GM19025 (cell line): Measurements from ENCODE around the gene HOXB2.
A peak's percentile ranks its signal among the peaks of the same experiment; 100 is the strongest.
"Not testable (repeated sequence)": the region's sequence is repeated elsewhere in the genome, so short reads cannot be mapped to it uniquely, and the experiment has no call there.

Experiments
- ATAC-seq: cut with Tn5 transposase; IDR thresholded peaks from one replicate; pipeline ENCODE4 v1.9.1; 2021; ENCODE audit warnings: mild to moderate bottlenecking, low read depth, moderate library complexity; ENCODE audit not compliant: unreplicated experiment

The HOXB2 gene

DNA sequence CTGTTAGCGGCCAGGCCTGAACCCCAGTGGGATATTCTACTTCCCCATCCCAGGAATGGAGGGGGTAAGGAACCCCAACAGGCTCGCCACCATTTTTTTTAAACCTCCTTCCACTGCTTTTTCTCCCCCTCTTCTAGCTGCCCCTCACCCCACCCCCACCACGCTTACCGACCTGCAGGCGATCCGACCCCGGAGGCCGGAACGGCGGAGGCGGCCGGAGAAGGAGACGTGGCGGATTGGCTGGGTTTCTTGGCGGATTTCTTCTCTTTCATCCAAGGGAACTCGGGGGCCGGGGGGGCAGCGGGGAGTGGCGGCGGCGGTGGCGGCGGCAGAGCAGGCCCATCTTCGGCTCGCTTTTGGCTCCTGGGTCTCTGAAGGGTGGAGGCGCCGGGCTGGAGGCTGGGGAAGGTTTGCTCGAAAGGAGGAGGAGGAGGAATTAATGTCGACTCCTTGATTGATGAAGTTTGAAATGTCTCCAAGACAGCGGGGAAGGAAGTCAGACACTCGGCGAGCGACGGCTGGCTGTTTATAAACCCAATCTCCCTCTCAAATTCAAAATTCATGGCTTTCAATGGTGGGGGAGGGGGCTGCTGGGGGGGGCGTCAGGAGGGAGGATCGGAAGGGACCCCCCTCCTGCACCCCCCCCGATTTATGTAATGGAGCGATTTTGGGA is 424 bp downstream of the HOXB2 start:
- ATAC-seq = no peak

DNA sequence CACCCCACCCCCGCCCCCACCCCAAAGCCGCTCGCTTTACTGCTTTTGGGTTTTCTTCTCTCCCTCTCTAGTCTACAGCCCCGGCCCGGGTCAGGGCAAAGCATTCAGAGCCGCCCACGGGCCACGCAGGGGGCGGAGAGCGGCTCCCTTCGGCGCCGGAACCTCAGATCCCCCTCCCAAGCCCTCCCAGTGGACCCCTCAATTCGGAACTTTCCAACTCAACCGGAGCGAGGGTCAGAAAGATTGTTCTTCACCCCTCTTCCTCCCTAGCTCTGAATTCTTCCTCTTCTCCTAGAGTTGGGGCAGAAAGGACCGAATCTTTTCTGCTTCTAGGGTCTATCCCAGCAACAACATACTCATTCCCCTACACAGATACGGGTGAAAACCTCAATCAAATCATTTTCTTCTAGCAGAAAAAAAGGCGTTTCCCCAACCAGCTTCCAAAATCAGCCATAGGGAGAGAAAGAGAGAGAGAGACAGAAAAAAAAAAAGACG is 1.0 kb downstream of the HOXB2 start:
- ATAC-seq = no peak

DNA sequence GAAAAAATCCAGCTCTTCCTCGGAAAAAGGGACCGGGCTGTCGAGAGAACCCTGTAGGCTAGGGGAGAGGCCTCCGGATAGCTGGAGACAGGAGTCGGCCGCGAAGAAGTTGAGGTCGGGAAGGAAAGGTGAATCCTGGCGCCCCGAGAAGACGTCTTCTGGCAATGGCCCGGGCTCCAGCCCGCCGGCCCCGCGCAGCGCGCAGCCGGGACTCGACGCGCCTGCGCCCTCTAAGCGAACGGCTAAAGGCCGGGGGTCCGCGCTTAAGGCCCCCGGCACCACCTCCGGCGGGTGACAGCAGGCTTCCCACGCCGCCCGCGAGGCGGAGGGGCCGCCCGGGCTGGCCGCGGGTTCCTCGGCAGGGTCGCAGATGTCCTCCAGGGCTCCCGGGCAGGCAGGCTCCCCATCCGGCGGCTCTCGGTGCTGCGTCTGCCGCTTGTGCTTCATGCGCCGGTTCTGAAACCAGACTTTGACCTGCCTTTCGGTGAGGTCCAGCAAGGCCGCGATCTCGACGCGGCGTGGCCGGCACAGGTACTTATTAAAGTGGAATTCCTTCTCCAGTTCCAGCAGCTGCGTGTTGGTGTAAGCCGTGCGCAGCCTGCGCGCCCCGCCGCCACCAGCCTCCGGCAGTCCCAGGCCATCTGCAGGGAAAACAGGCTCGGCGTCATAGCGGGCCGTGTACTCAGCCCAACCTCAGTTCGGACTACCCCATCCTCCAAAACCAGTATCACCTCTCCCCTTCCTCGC is 1.6 kb downstream of the HOXB2 start:
- peak; percentile 62 for ATAC-seq

DNA sequence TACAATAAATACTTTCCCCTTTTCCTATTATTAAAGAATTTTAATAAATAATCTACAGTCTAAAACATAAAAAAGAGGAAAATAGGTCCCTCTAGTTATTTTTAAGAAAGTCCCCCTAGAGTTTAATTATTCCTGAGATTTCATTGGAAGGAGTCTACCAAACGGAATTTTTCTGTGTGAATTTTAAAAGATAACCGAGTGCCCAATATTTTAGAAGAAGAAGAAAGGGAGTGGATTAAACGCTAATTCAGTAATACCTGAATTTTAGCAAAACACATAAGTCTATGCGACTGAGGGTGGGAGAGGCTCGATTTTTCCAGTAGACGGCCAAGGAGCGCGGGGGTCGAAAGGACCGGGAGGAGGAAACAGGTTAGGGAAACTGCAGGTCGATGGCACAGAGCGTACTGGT is 2.2 kb downstream of the HOXB2 start:
- no peak for ATAC-seq

DNA sequence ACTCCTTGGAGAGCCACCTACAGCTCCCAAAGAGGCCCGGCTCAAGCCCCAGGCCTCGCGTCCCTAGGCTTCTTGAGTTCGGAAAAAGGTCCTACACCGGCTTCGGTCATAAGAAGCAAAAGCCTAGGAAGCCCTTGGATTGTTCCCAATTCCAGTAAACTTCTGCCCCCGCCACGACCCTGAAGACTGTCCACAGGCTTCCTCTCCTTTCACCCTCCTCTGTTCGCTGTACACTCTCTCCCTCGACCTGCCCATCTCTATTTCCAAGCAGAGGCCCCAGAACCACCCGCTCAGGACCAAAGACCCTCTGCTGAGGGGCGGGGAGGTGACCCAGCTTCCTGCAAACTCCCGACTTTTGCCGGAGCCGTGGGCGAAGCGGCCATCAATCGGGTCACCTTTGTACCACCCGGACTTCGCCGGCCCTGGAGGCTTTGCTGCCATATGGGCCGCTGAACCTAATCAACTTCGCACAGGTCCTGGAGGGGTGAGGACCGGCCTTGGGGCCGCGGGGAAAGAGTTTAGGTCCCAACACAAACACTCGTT is 2.7 kb downstream of the HOXB2 start:
- no peak for ATAC-seq

DNA sequence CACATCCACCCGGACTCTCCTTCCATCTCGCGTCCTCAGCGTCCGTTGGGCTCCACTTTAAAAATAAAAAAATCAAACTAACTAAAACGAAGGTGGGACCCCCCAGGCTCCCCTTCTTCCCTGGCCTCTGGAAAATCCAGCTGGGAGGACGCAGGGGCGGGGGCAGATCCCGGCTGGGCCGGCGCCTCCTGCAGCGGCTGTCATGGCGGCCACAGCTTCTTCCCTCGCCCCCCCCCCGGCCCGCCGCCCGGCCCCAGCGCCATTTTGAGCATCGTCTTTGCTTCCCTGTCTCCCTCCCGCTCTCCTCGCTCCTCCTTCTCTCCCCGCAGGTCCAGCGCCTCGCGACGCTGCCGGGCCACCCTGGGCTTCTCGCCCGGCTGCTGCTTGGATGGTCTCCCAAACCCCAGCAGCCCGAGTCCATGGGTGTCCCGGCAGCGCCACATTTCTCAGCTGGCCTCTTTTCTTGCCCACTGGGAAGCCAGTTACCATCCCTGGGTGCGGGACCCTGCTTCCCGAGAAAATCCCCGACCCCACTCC is 3.3 kb downstream of the HOXB2 start:
- no peak for ATAC-seq

DNA sequence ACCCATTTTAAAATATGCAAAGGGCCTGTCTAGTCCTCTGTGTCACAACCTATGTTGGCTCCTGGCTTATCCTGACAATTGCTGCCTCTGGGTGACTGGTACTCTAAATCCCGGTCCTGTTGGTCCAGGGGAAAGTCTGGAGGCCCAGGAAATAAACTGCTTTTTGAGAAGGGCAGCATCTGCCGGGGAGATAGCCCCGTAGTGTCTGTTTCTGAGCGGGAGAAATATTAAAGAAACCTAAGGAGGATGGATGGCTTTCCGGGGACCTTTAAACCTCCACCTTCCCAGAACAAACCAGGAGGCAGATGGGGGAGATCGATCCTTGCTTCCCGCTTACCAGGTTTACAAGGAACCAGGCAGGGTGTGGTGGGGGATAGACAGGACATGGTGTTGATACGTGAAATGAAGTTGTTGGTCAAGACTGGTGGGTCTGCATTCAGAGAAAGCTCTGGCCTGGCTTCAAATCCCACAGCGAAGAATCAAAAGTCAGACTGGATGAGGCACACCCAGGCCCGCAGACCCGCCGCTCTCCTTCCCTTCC is 3.8 kb downstream of the HOXB2 start:
- no peak for ATAC-seq

DNA sequence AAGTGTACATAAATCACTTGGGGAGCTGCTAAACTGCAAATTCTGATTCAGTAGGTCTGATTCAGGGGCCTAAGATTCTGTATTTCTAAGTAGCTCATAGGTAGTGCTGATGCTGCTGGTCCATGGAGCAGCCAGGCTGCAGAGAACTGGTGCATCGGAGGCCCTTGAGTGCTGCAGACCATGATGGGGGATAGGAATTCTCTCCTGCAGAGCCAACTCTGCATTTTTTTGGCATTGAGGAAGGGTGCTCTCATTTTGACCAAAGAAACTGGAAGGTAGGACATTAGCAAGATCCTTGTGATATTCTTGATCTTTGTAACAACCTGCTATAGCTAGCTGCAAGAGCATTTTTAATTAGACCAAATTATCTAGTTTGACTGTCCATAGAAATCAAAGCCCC is 4.7 kb downstream of the HOXB2 start:
- no peak for ATAC-seq

DNA sequence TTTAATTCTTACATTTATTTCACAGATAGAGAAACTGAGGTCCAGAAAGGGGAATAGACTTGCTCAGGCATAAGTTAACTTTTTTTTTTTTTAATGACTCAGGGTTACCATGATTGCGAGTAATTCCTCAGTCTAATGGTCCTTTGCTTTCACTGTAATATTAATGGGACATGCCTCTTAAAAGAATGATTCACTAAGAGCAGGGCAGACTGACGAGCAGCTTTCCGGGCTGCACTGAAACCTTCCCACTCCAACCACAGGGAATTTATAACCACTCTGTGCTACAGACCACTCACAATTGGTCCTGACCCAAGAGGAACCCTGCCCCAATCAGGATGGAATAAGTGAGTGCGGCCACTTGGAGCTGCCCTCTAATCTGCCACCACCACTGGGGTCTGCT is 5.7 kb downstream of the HOXB2 start:
- no peak for ATAC-seq

DNA sequence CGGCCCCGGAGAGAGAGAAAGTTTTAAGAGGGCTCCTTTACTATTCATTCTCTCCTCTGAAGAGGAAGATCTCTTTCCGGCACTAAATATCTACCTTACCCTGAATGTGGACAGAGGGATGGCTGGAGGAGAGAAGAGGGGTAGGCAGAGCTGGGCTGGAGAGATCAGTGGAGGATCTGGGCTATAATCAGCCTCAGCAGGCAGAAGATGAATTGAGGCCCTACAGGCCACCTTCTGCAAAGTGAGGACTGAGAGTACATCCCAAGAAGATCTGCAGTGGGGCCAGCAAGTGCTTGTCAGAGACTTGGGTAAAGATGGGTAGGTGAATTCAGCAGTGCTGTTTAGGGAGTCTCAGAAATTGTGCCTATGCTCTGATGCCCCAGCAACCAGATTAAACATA is 7.6 kb downstream of the HOXB2 start:
- no peak for ATAC-seq

DNA sequence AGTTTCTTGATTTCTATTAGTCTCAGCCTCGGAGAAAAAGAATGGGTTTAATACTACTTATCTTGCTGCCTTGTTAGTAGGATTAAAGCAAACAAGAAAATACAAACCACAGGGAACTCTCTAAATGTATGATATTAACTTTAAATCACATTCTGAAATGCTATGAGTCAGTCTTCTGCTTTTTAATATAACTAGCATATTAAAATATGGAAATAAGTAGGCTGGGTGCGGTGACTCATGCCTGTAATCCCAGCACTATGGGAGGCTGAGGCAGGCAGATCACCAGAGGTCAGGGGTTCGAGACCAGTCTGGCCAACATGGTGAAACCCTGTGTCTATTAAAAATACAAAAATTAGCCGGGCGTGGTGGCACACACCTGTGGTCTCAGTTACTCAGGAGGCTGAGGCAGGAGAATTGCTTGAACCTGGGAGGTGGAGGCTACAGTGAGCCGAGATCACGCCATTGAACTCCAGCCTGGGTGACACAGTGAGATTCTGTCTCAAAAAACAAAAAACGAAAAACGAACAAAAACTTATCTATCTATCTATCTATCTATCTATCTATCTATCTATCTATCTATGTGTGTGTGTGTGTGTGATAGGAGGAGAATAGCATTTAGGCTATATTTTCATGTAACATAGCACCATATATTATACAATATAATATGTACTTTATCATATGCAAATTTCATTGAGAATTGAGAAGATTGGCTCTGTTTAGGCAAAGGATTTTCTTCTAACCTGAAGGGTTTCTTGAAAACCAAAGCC is 8.9 kb downstream of the HOXB2 start:
- ATAC-seq = not testable (repeated sequence)

DNA sequence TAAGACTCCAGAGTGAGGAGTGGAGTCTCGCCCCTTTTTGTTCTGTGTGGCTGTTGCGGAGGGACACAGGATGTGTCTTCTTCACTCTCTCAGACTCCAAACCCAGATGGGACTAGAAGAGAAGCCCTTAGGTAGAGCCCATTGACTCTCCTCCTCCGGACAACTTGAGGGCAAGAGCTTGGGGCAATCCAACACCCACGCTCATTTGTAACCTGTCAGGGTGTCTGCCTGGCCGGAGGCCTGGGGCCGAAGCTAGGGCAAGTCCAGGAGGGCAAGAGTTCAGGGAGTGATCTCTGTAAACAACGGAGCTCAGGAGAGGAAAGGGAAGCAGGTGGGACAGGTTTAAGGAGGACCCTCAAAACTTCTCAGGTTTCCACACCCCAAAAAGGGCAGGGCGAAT is 12.6 kb downstream of the HOXB2 start:
- no peak for ATAC-seq

DNA sequence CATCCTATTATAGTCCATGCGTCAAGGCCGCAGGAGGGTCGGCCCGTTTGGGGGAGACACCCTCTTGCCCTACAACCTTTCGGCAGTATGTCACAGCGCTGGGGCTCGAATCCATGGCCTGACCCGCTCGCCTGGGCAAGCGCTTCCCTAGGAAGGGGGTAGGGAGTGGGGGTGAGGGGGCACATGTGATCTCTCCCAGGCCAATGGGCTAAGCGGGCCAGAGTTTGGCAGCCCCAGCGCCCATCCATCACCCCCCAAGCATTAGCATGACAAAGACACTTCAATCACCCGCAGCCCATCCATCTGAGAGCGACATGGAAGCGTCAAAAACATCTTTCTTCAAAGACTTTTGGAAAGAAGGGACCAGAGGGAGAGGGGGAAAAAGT is 14.0 kb downstream of the HOXB2 start, which contains the start of gene HOXB1:
Gene HOXB1, minus strand, starts transcription at position 125 of the 386 bp plus-strand sequence. Its CDS starts 107 bp downstream, at position 18.
- ATAC-seq = no peak

DNA sequence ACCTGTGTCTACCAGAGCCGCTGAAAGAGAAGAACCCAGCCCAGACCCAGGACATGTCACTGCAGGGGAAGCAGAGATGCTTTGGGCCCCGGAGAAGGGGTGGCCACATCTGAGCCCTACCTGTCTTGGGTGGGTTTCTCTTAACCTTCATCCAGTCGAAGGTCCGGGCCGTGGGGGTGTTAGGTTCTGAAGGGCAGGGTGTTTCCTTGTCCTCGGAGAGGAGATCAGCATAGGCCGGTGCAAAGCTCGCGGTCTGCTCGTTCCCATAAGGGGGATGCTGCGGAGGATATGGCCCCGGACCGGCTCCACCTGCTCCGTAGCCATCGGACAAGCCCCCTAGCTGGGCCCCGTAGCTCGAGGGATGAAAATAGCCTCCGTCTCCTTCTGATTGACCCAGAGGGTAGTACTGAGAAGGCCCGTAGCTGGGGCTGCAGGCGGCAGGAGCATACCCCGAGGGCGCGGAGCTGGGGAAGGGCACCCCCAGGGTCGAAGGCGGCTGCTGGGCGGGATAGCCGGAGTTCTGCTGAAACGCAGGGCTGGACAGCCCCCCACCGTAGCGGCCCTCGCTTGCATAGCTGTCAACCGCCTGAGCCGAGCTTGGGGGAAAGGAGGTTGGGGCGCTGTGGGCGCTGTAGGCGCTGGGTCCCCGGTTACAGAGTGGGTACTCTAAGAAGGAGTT is 14.6 kb downstream of the HOXB2 start:
- no peak for ATAC-seq

DNA sequence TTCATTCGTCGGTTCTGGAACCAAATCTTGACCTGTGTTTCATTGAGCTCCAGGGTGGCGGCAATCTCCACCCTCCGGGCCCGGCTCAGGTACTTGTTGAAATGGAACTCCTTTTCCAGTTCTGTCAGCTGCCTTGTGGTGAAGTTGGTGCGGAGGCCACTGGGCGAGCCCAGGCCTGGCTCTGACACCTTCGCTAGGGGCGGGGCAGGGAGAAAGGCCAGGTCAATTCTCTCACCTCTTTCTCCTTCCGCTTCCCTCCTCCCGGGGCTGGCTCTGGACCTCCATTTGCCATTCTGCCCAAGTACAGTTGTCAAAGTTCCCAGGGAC is 15.3 kb downstream of the HOXB2 start:
- no peak for ATAC-seq

DNA sequence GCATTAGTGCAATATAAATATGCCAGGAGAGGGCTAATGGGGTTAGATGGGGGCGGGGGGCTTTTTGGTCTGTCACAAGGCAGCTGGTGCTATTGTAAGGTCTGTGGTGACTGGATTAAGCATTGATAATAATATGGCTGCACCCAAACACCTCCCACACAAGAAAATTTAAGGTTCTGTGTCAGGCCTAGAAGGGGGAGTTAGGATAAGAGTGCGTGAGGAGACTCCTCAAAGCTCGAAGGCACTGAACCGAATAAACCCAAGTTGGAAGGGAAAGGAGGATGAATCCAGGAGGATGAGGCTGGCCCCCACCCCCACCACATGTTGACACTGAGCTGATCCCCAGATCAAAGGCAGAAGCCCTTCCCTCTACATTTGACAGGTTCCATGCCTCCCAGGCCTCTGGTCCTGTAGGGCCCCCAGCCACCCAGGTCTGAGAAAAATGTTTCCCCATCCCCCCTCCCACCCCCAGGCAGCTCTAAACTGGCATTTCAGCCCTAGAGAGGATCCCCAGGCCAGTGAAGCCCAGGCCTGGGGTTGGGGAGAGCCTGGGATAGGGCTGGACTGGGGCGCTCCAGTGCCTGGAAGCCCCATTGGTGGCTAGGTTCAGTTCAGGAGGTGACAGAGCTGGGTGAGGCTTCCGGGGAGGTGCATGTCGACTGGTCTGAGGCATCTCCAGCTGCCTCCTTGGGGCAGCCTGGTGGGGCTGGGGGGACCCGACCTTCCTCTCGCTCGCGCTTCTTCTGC is 15.8 kb downstream of the HOXB2 start:
- no peak for ATAC-seq

DNA sequence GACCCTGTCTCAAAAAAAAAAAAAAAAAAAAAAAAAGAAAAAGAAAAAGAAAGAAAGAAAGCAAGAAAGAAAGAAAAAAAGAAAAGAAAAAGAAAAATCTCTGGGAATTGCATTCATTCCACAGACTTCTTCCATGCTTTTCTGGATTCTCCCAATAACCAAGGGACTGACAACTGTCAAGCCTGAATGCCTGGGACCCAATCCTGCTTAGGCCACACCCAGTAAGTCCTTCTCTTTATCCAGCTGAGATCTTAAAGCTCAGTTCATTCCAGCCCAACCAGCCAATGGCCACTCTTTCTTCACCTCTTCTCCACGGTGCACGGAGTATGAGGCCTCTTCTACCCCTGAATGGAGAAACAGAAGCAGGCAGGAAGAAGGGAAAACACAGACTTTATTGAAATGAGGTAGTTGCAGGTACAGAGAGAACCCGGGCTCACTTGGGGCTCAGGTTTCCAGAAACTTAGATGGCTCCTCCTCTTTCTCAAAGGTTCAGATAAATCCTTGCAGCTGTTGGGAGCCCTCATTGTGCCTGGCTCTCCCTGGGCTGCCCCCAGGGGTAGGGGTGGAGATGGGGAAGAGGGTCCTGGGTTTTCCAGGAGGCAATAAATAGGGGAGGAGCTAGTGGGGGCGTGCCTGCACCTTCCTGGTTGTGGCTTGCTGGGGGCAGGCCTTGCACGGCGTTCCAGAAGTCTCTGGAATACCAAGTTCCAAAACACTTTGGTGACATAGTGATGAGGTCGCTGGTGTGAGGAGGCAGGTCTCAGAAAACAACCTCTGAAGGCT is 16.6 kb downstream of the HOXB2 start:
- ATAC-seq = no peak

DNA sequence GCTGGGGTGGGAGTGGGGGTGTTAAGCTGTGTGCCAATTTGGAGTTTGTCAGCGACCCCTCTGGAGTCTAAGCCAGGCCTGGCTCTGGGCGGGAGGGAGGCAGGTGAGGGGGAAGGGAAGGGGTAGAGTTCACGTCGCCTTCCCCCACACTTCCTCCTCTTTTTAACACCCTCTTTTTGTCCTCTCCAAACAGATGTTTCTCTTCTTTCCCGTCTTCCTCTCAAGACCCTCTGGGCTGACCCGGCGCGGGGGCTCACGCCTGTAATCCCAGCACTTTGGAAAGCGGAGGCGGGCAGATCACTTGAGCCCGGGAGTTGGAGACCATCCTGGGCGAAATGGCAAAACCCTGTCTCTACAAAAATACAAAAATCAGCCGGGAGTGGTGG is 17.4 kb downstream of the HOXB2 start:
- ATAC-seq = no peak
